HUES6 (cell line): ENCODE measurements around the gene SLC39A11.
"Not testable (repeated sequence)": the region's sequence is repeated elsewhere in the genome, so short reads cannot be mapped to it uniquely, and the experiment has no call there.

ENCODE experiments used
- H3K27ac ChIP-seq: 2 replicates; pipeline ENCODE4 v1.7.0; 2013; ENCODE audit warnings: low read depth, mild to moderate bottlenecking, low read length, inconsistent platforms
- H3K27me3 ChIP-seq: 2 replicates; pipeline ENCODE4 v1.6.1; 2013; ENCODE audit warnings: low read length; ENCODE audit not compliant: control insufficient read depth, insufficient read depth
- H3K36me3 ChIP-seq: 2 replicates; pipeline ENCODE4 v1.6.1; 2013; ENCODE audit warnings: low read length; ENCODE audit not compliant: control insufficient read depth, insufficient read depth
- H3K4me1 ChIP-seq: 2 replicates; pipeline ENCODE4 v1.6.1; 2013; ENCODE audit warnings: low read length; ENCODE audit not compliant: control insufficient read depth, insufficient read depth
- H3K4me3 ChIP-seq: 2 replicates; pipeline ENCODE4 v1.5.1; 2013; ENCODE audit warnings: low read depth, low read length
- H3K9ac ChIP-seq: one replicate; pipeline ENCODE4 v1.6.1; 2013; ENCODE audit warnings: mild to moderate bottlenecking, low read length
- H3K9me3 ChIP-seq: 2 replicates; pipeline ENCODE4 v1.6.1; 2013; ENCODE audit warnings: low read depth, low read length; ENCODE audit not compliant: control insufficient read depth, insufficient read depth

The SLC39A11 gene

DNA sequence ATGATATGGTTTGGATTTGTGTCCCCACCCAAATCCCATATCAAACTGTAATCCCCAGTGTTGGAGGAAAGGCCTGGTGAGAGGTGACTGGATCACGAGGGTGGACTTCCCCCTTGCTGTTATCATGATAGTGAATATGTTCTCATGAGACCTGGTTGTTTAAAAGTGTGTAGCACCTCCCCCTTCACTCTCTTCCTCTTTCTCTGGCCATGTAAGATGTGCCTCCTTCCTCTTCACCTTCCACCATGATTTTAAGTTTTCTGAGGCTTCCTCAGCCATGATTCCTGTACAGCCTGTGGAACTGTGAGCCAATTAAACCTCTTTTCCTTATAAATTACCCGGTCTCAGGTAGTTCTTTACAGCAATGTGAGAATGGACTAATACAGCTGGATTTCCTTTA lies 266.4 kb downstream of the SLC39A11 start:
- peaks cover 36% of the 10 kb centered on the region for H3K9me3 ChIP-seq
- H3K4me1 ChIP-seq, H3K27me3 ChIP-seq, H3K27ac ChIP-seq, H3K9ac ChIP-seq, H3K4me3 ChIP-seq, H3K36me3 ChIP-seq: not testable (repeated sequence)

DNA sequence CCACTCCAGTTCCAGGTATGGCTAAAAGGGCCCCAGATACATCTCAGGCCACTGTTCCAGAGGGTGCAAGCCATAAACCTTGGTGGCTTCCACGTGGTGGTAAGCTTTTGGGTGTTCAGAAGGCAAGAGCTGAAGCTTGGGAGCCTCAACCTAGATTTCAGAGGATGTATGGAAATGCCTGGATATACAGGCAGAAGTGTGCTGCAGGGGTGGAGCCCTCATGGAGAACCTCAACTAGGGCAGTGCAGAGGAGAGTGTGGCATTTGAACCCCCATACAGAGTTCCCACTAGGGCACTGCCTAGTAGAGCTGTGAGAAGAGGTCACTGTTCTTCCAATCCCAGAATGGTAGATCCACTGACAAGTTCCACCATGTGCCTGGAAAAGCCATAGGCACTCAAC lies 267.3 kb downstream of the SLC39A11 start:
- peaks cover 36% of the 10 kb centered on the region for H3K9me3 ChIP-seq

DNA sequence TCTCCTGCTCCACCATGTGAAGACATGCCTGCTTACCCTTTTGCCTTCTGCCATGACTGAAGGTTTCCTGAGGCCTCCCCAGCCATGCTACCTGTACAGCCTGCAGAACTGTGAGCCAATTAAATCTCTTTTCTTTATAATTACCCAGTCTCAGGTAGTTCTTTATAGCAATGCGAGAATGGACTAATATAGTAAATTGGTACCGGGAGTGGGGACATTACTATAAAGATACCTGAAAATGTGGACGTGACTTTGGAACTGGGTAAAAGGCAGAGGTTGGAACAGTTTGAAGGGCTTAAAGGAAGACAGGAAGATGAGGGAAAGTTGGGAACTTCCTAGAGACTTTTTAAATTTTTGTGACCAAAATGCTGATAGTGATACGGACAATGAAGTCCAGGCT lies 268.2 kb downstream of the SLC39A11 start:
- not testable (repeated sequence) for H3K36me3 ChIP-seq, H3K9ac ChIP-seq, H3K4me3 ChIP-seq, H3K27ac ChIP-seq, H3K4me1 ChIP-seq, H3K27me3 ChIP-seq
- H3K9me3 ChIP-seq: peaks cover 36% of the 10 kb centered on the region

More for the DNA sequence above, 267.3 kb downstream of the SLC39A11 start:
- no peak overlapping the region for H3K27ac ChIP-seq
- no peak overlapping the region for H3K4me3 ChIP-seq
- no peaks in the 10 kb centered on the region for H3K4me1 ChIP-seq
- H3K36me3 ChIP-seq: no peaks in the 10 kb centered on the region
- no peaks in the 10 kb centered on the region for H3K27me3 ChIP-seq
- H3K9ac ChIP-seq: no peak overlapping the region

DNA sequence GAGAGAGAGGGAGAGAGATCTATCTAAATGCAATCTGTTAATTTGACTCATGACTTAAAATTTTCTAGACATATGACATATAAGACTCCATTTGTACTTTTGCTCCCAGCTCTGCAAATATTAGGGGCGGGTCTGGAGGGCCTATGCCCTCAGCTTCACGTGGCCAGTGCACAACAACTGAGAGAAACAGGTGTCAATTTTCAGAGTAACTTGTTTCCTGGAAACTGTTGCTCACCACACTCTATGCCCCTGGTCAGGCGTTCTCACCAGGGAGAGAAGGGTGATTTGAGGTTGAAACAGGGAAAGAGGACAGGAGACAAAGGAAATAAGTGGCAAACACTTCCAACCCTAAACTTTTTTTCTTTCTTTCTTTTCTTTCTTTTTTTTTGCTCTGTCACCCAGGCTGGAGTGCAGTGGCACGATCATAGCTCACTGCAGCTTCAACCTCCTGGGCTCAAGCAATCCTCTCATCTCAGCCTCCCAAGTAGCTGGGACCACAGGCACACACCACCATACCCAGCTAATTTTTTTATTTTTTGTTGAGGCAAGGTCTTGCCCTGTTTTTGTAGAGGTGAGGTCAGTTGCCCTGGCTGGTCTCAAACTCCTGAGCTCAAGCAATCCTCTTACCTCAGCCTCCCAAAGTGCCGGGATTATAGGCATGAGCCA lies 270.0 kb downstream of the SLC39A11 start:
- Histone ChIP-seq H3K27me3 (no peaks in the 10 kb centered on the region), H3K9ac (no peak overlapping the region), H3K9me3 (peaks cover 33% of the 10 kb centered on the region), H3K27ac (no peak overlapping the region), H3K4me1 (no peaks in the 10 kb centered on the region), H3K4me3 (no peak overlapping the region), H3K36me3 (no peaks in the 10 kb centered on the region)

DNA sequence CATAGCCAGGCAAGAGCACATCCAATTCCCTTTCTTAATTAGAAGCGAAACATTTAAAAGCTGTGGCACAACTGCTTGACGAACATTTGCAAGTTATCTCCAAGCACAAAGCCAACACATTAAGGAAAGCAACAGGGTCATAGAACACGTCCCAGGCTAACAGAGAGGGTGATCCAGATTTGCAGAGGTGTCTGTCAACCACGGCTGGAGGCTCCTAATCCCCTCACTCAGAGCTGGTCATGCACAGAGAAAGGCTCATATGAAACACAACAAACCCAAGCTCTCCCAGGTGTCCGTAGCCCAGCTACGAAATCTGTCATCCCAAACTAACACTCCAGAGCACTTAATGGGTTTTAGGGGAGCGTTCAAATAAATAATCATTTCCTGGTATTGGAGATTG lies 276.1 kb downstream of the SLC39A11 start:
- Histone ChIP-seq H3K27me3 (no peaks in the 10 kb centered on the region), H3K9ac (no peak overlapping the region), H3K4me1 (no peaks in the 10 kb centered on the region), H3K9me3 (no peaks in the 10 kb centered on the region), H3K4me3 (no peak overlapping the region), H3K36me3 (no peaks in the 10 kb centered on the region), H3K27ac (no peak overlapping the region)

DNA sequence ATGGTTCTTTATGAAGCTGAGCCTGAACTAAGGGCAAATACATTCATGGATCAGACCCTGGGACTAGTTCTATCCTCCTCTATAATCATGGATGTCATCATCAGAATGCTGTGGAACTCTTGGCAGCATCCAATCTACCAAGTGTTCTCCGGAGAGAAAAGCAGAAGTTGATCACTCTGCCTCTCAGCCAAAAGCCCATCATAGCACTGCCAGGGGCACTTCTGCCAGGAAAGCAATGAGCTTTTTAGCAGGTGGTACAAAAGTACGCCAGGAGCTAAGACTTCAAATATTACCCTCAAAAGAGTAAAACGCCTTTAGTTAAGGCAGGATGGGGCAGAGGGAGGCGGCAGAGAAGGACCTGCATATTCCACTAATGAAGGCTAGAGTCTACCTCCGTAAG lies 279.0 kb downstream of the SLC39A11 start:
- H3K4me3 ChIP-seq: no peak overlapping the region
- peaks cover 12% of the 10 kb centered on the region; the same call in 1 of the 2 replicates for H3K9me3 ChIP-seq
- no peaks in the 10 kb centered on the region for H3K27me3 ChIP-seq
- no peak overlapping the region for H3K27ac ChIP-seq
- H3K36me3 ChIP-seq: no peaks in the 10 kb centered on the region
- no peak overlapping the region for H3K9ac ChIP-seq
- no peaks in the 10 kb centered on the region for H3K4me1 ChIP-seq

DNA sequence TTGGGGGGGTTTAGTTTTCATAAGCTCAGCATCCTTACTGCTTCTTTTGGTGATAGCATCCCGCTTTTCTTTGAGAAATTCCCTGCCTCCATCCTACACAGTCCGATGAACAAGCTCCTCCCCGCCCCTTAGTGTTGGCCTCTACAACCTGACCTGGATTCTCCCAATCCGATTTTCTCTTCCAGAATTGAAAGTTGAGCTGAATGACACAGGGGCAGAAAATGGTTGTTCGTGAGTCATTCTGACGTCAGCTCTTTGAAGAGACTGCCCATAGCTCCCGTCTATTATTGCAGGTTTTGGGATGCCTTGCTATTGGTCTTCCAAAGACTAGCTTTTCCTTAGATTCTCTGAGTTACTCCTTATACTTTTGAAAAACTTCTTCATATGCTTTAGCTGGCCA lies 279.7 kb downstream of the SLC39A11 start:
- H3K9me3 ChIP-seq: peaks cover 12% of the 10 kb centered on the region; the same call in 1 of the 2 replicates
- H3K36me3 ChIP-seq: no peaks in the 10 kb centered on the region
- H3K4me1 ChIP-seq: no peaks in the 10 kb centered on the region
- H3K4me3 ChIP-seq: no peak overlapping the region
- no peak overlapping the region for H3K9ac ChIP-seq
- no peak overlapping the region for H3K27ac ChIP-seq
- no peaks in the 10 kb centered on the region for H3K27me3 ChIP-seq

DNA sequence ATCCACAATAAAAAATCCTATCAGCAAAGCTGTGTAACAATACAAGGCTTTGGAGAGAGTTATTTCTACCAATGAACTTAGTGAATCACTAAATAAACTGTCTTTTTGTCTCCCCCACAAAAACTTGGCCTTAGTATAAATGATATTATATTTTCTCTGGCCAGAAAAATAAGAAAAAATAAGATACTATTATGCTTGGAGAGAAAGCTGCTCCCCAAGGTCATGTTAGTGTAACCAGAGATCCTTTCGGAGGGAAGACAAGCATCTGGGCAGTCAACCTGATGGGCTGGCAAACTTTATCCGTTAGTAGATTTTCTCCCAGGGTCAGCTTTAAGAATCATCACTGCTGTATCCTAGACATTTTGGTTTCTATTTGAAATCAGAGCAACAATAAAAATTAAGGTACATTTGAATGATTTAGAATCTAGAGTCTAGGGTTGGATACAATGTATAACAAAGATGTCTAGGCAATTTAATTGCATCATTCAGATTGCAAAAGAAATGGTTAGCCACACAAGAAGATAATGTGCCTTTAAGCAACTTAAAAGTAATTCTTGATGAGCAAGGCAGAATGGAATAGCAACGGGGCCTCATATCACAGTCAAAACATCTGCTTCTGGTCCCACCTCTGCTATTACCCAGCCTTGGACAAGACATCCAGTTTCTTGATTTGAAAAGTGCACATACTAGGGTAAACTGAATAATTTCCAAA lies 280.4 kb downstream of the SLC39A11 start:
- Histone ChIP-seq H3K36me3 (no peaks in the 10 kb centered on the region), H3K9ac (no peak overlapping the region), H3K9me3 (peaks cover 12% of the 10 kb centered on the region; the same call in 1 of the 2 replicates), H3K4me1 (no peaks in the 10 kb centered on the region), H3K4me3 (no peak overlapping the region), H3K27me3 (no peaks in the 10 kb centered on the region), H3K27ac (no peak overlapping the region)

DNA sequence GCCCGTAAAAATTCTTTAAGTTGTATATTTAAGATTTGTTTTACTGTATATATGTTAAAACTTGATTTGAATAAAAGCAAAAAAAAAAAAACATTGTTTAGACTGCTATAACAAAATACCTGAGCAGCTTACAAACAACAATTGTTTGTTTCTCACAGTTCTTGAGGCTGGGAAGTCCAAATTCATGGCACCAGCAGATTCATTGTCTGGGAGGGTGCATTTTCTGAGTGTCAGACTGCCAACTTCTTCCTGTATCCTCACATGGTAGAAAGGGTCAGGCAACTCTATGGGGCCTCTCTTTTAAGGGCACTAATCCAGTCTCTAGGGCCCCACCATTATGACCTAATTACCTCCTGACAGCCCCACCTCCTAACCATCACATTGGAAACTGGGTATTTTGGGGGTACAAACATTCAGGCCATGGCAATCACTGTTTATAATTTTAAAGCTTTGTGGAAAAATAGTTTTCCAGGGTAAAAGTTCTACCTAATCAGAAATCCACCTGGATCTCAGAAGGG lies 281.4 kb downstream of the SLC39A11 start:
- Histone ChIP-seq H3K4me3 (no peak overlapping the region), H3K27ac (no peak overlapping the region), H3K27me3 (no peaks in the 10 kb centered on the region), H3K4me1 (no peaks in the 10 kb centered on the region), H3K9me3 (peaks cover 12% of the 10 kb centered on the region; the same call in 1 of the 2 replicates), H3K36me3 (no peaks in the 10 kb centered on the region), H3K9ac (no peak overlapping the region)

DNA sequence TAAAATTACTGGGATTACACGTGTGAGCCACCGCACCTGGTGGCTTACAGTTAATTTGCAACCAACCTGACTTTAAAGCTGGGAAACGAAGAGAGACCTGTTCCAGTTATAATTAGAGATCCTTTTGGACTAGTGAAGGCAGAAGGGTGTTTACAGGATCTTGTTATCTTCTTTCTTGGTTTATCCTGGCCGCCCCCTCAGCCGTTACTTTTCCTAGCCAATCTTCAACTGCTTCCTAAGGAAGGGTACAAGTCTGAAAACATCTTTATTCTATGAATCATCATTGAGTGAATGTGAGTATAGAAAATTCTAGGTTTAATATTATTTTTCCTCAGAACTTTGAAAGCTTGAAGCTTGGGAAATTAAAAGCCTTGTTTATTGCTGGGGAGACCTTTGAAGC lies 286.5 kb downstream of the SLC39A11 start:
- no peaks in the 10 kb centered on the region for H3K36me3 ChIP-seq
- H3K27ac ChIP-seq: no peak overlapping the region
- H3K27me3 ChIP-seq: no peaks in the 10 kb centered on the region
- H3K9ac ChIP-seq: no peak overlapping the region
- no peak overlapping the region for H3K4me3 ChIP-seq
- H3K4me1 ChIP-seq: no peaks in the 10 kb centered on the region
- H3K9me3 ChIP-seq: peaks cover 18% of the 10 kb centered on the region

DNA sequence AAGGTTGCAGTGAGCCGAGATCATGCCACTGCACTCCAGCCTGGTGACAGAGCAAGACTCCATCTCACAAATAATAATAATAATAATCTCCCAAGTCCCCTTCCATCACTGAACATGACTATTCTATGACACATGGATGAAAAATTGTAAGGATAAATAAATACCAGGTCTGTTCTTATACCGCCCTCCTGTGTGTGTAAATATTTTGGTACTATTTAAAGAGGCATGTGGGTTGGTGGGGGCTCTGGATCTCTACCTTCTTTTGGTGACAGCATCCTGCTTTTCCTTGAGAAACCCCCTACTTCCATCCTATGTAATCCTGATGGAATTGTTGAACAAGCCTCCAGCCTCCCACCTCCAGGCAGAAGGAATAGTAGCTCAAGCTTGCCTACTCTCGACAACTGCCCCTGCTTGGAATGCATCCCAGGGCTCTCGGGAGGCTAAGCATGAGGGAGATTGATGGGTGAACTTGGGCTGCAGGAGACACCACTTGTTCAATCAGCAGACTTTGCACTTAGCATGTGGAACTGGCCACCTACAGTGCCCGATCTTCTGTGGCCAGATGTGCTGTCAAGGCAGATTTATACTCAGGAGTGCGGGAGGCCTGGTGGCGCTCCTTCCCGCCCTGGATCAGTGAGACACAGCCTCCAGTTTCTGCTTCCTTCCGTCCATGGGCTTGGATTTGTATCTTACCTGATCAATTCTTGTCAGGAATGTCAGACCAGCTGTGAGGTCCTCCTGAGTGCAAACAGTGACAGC lies 287.4 kb downstream of the SLC39A11 start:
- Histone ChIP-seq H3K27me3 (no peaks in the 10 kb centered on the region), H3K36me3 (no peaks in the 10 kb centered on the region), H3K9me3 (peaks cover 23% of the 10 kb centered on the region), H3K27ac (no peak overlapping the region), H3K4me3 (no peak overlapping the region), H3K9ac (no peak overlapping the region), H3K4me1 (no peaks in the 10 kb centered on the region)
